IMR-90 (cell line): ENCODE measurements around the gene STPG1. TPM values are rescaled to one million over a fixed set of nuclear protein-coding genes. Genes with fewer than 3 reads are reported as not detected.
A peak's percentile ranks its signal among the peaks of the same experiment; 100 is the strongest.

Source experiments
- ATAC-seq: fragments of 200-7000 bp; cut with Tn5 transposase; 2 replicates; pipeline ENCODE4 v1.9.1; 2020; ENCODE audit warnings: low read depth, mild to moderate bottlenecking, moderate library complexity
- BruUV-seq: library from RNA; stranded (reverse); fragments of 400-500 nt; replicated peaks from 2 replicates; lab custom pipeline; 2021; lab: Mats Ljungman, UMichigan
- CTCF ChIA-PET: fragments of 300-600 bp; formaldehyde crosslinking; extraction: SDS; loops from one replicate; lab custom pipeline; 2021; ENCODE audit warnings: antibody characterized with exemption; lab: Yijun Ruan, JAX
- POLR2A ChIA-PET: fragments of 300-600 bp; sonication (Branson Sonifier 250); formaldehyde crosslinking; loops from one replicate; lab custom pipeline; 2022; ENCODE audit warnings: antibody characterized with exemption; ENCODE audit not compliant: unreplicated experiment; lab: Charles Lee
- DNase-seq: peaks from one replicate; pipeline ENCODE4 v3.0.0; 2013
- H2AFZ ChIP-seq: replicated peaks from 2 replicates; pipeline ENCODE3; 2013; ENCODE audit warnings: low read length, mild to moderate bottlenecking; ENCODE audit not compliant: poor library complexity
- H2AK5ac ChIP-seq: 2 replicates; pipeline ENCODE4 v1.6.1; 2013; ENCODE audit warnings: low read depth, low read length, inconsistent platforms
- H2AK9ac ChIP-seq: replicated peaks from 2 replicates; pipeline ENCODE3; 2013; ENCODE audit warnings: mild to moderate bottlenecking, low read depth, low read length, moderate library complexity; ENCODE audit not compliant: poor library complexity
- H2BK120ac ChIP-seq: 2 replicates; pipeline ENCODE4 v1.6.1; 2013; ENCODE audit warnings: low read depth, low read length, inconsistent platforms
- H2BK15ac ChIP-seq: 3 replicates; pipeline ENCODE4 v1.6.1; 2013; ENCODE audit warnings: low read depth, low read length, inconsistent platforms
- H2BK20ac ChIP-seq: 2 replicates; pipeline ENCODE4 v1.6.1; 2013; ENCODE audit warnings: low read depth, mild to moderate bottlenecking, inconsistent platforms, low read length, moderate library complexity
- H2BK5ac ChIP-seq: 2 replicates; pipeline ENCODE4 v1.6.1; 2013; ENCODE audit warnings: mild to moderate bottlenecking, low read depth, low read length, inconsistent platforms; ENCODE audit not compliant: poor library complexity, severe bottlenecking
- H3K14ac ChIP-seq: replicated peaks from 2 replicates; pipeline ENCODE4 v1.6.1; 2013; ENCODE audit warnings: low read depth, low read length, inconsistent platforms
- H3K18ac ChIP-seq: 2 replicates; pipeline ENCODE4 v1.6.1; 2013; ENCODE audit warnings: low read depth, low read length, control low read depth
- H3K23ac ChIP-seq: 2 replicates; pipeline ENCODE4 v1.6.1; 2013; ENCODE audit warnings: low read depth, low read length, inconsistent platforms
- H3K27ac ChIP-seq: 2 replicates; pipeline ENCODE4 v1.5.1; 2013; ENCODE audit warnings: mild to moderate bottlenecking, control low read depth, low read length; ENCODE audit not compliant: insufficient read depth
- H3K27me3 ChIP-seq: 2 replicates; pipeline ENCODE4 v1.6.1; 2013; ENCODE audit warnings: low read length; ENCODE audit not compliant: control insufficient read depth, insufficient read depth
- H3K36me3 ChIP-seq: 2 replicates; pipeline ENCODE4 v1.6.1; 2013; ENCODE audit warnings: low read length, mixed read lengths; ENCODE audit not compliant: control insufficient read depth, insufficient read depth
- H3K4ac ChIP-seq: 2 replicates; pipeline ENCODE4 v1.6.1; 2013; ENCODE audit warnings: low read depth, low read length, inconsistent platforms
- H3K4me1 ChIP-seq: 2 replicates; pipeline ENCODE4 v1.6.1; 2013; ENCODE audit warnings: low read length, mixed read lengths; ENCODE audit not compliant: control insufficient read depth, insufficient read depth
- H3K4me2 ChIP-seq: 2 replicates; pipeline ENCODE4 v1.6.1; 2013; ENCODE audit warnings: low read depth, mild to moderate bottlenecking, control low read depth, low read length, moderate library complexity
- H3K4me3 ChIP-seq: 2 replicates; pipeline ENCODE4 v1.5.1; 2013; ENCODE audit warnings: low read depth, mild to moderate bottlenecking, control low read depth, low read length, moderate library complexity; ENCODE audit not compliant: insufficient read depth
- H3K56ac ChIP-seq: 2 replicates; pipeline ENCODE4 v1.6.1; 2013; ENCODE audit warnings: low read length, inconsistent platforms; ENCODE audit not compliant: insufficient read depth; ENCODE audit errors: extremely low read depth
- H3K79me1 ChIP-seq, 2 experiments: 2 replicates each; pipeline ENCODE4 v1.6.1; 2013; ENCODE audit warnings: low read length in 2 of 2, inconsistent platforms in 1 of 2, low read depth in 1 of 2
- H3K9ac ChIP-seq: 2 replicates; pipeline ENCODE4 v1.6.1; 2013; ENCODE audit warnings: low read depth, low read length, control low read depth
- H3K9me1 ChIP-seq: 2 replicates; pipeline ENCODE4 v1.6.1; 2013; ENCODE audit warnings: low read length, inconsistent platforms; ENCODE audit not compliant: insufficient read depth
- H3K9me3 ChIP-seq: 2 replicates; pipeline ENCODE4 v1.6.1; 2013; ENCODE audit warnings: low read length; ENCODE audit not compliant: control insufficient read depth, insufficient read depth
- H4K20me1 ChIP-seq: 2 replicates; pipeline ENCODE4 v1.6.1; 2013; ENCODE audit warnings: low read length, inconsistent platforms; ENCODE audit not compliant: insufficient read depth
- H4K5ac ChIP-seq: 2 replicates; pipeline ENCODE4 v1.6.1; 2013; ENCODE audit warnings: mild to moderate bottlenecking, low read depth, low read length, control low read depth
- H4K8ac ChIP-seq, 2 experiments: 2 replicates each; pipeline ENCODE4 v1.6.1; 2013; ENCODE audit warnings: low read depth in 2 of 2, low read length in 2 of 2, control low read depth in 1 of 2, inconsistent platforms in 1 of 2
- H4K91ac ChIP-seq: 2 replicates; pipeline ENCODE4 v1.6.1; 2013; ENCODE audit warnings: low read depth, low read length, inconsistent platforms; ENCODE audit not compliant: insufficient read depth
- BHLHE40 ChIP-seq: fragments of 150-350 bp; IDR thresholded peaks from 2 replicates; pipeline ENCODE4 v1.6.1; 2016; ENCODE audit warnings: mild to moderate bottlenecking, low read depth, low read length
- CEBPB ChIP-seq: IDR thresholded peaks from 2 replicates; pipeline ENCODE4 v1.6.1; 2012; ENCODE audit warnings: low read depth, low read length, improper control_type of control experiment
- CHD1 ChIP-seq: IDR thresholded peaks from 2 replicates; pipeline ENCODE4 v1.6.1; 2012; ENCODE audit warnings: low read depth, low read length, improper control_type of control experiment
- FOS ChIP-seq: fragments of 150-350 bp; IDR thresholded peaks from 2 replicates; pipeline ENCODE4 v1.6.1; 2016; ENCODE audit warnings: low read depth, low read length
- MAFK ChIP-seq: IDR thresholded peaks from 2 replicates; pipeline ENCODE4 v1.6.1; 2012; ENCODE audit warnings: low read depth, low read length, improper control_type of control experiment
- MAZ ChIP-seq: IDR thresholded peaks from 2 replicates; pipeline ENCODE4 v1.6.1; 2012; ENCODE audit warnings: low read depth, mild to moderate bottlenecking, low read length, improper control_type of control experiment, moderate library complexity, borderline replicate concordance
- MXI1 ChIP-seq: IDR thresholded peaks from 2 replicates; pipeline ENCODE4 v1.6.1; 2012; ENCODE audit warnings: low read depth, mild to moderate bottlenecking, low read length, moderate library complexity, borderline replicate concordance
- NFE2L2 ChIP-seq: fragments of 150-350 bp; IDR thresholded peaks from 2 replicates; pipeline ENCODE4 v1.6.1; 2016; ENCODE audit warnings: low read depth, mild to moderate bottlenecking, low read length
- POLR2A ChIP-seq: IDR thresholded peaks from 2 replicates; pipeline ENCODE4 v1.6.1; 2012; ENCODE audit warnings: mild to moderate bottlenecking, low read depth, low read length
- RAD21 ChIP-seq: IDR thresholded peaks from 2 replicates; pipeline ENCODE4 v1.6.1; 2012; ENCODE audit warnings: low read length, improper control_type of control experiment
- RCOR1 ChIP-seq: IDR thresholded peaks from 2 replicates; pipeline ENCODE4 v1.6.1; 2012; ENCODE audit warnings: mild to moderate bottlenecking, low read length, improper control_type of control experiment; ENCODE audit not compliant: insufficient replicate concordance
- RFX5 ChIP-seq: IDR thresholded peaks from 2 replicates; pipeline ENCODE4 v1.8.0; 2012; ENCODE audit warnings: low read depth, mild to moderate bottlenecking, low read length, moderate library complexity
- SMC3 ChIP-seq: fragments of 150-350 bp; IDR thresholded peaks from 2 replicates; pipeline ENCODE4 v1.6.1; 2016; ENCODE audit warnings: low read depth, mild to moderate bottlenecking, antibody characterized with exemption, low read length, moderate library complexity
- WGBS, 2 experiments: methylation state at CpG; one replicate each; pipeline versions ENCODE4 v1.1.5 to v1.1.7; 2013; ENCODE audit warnings: missing lambda C conversion rate in 2 of 2; ENCODE audit not compliant: insufficient read length in 1 of 2; ENCODE audit errors: extremely low coverage in 2 of 2; 5-methylcytosine and 5-hydroxymethylcytosine counted together
- dilution Hi-C: fragments of 300-500 bp; cut with HindIII; formaldehyde crosslinking; loops from one replicate; pipeline ENCODE4 v1.14.3; 2018; ENCODE audit warnings: low sequenced_read_pairs; ENCODE audit not compliant: unreplicated experiment
- in situ Hi-C: fragments of 300-500 bp; cut with MboI; formaldehyde crosslinking; loops from 3 replicates; pipeline ENCODE4 v1.14.3; 2019; ENCODE audit warnings: low sequenced_read_pairs, inconsistent platforms, mixed read lengths
- intact Hi-C: fragments of 100-400 bp; cut with micrococcal nuclease; formaldehyde crosslinking; loops from 2 replicates; pipeline ENCODE4 v1.10.0; 2022
- polyA plus RNA-seq, 3 experiments: library from polyadenylated mRNA; depleted of rRNA; stranded (reverse); fragments of >200 nt; gene quantifications; 2 replicates each; pipeline ENCODE4 v1.2.3, GENCODE V29; 2012; ENCODE audit warnings: low replicate concordance in 1 of 3
- total RNA-seq: library from RNA; depleted of rRNA; stranded (reverse); fragments of >200 nt; gene quantifications from 2 replicates; pipeline ENCODE4 v1.2.3, GENCODE V29; 2012
- TF ChIP-seq, protein P1 (sequence below): fragments of 150-350 bp; IDR thresholded peaks from 2 replicates; pipeline ENCODE4 v1.6.1; 2017; ENCODE audit warnings: mild to moderate bottlenecking, antibody characterized with exemption, low read length, low read depth
- TF ChIP-seq, protein P2 (sequence below): conservative IDR thresholded peaks from 2 replicates; pipeline ENCODE4 v1.5.1; 2012; ENCODE audit warnings: mild to moderate bottlenecking, low read depth, low read length, improper control_type of control experiment
- TF ChIP-seq, protein P3 (sequence below): fragments of 150-350 bp; IDR thresholded peaks from 2 replicates; pipeline ENCODE4 v1.6.1; 2016; ENCODE audit warnings: low read depth, mild to moderate bottlenecking, low read length, moderate library complexity, borderline replicate concordance

Gene STPG1
- total and polyA plus RNA-seq, 2 of the 4 experiments (the other 2 are of a cell fraction) = 3.0 to 6.5 TPM

DNA sequence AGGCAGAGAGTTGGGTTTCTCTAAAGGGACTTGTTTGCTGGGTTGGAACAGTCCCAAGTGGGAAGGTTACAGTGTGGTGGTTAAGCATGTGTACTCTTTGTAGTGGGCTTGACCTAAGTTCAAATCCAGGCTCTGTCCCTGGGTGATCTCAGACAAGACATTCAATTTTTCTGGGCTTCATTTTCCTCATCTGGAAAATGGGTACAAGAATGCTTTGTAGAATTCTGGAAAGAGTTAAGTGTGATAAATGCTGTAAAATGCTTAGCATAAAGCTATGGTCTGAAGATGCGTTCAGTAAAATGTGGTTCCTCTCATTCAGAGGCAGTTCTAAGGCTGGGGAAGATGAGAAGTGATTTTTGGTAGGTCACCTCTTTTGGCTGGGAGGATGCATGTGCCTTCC lies 93.6 kb downstream of the STPG1 start:
- Histone ChIP-seq H2AFZ (no peak overlapping the region), H3K27ac (no peak overlapping the region), H2AK9ac (no peak overlapping the region), H3K18ac (no peak overlapping the region), H3K4me3 (no peak overlapping the region), H3K36me3 (no peaks in the 10 kb centered on the region), H3K4me2 (no peak overlapping the region; the same call in 1 of the 2 replicates), H2BK5ac (no peak overlapping the region), H4K91ac (no peak overlapping the region), H4K5ac (no peak overlapping the region), H3K9ac (no peak overlapping the region), H3K4me1 (peaks cover 10% of the 10 kb centered on the region), H3K14ac (no peak overlapping the region), H3K79me1 (no peaks in the 10 kb centered on the region), H2BK15ac (no peak overlapping the region), H4K8ac (no peak overlapping the region), H3K27me3 (peaks cover 70% of the 10 kb centered on the region), H3K9me1 (no peaks in the 10 kb centered on the region; the same call in 1 of the 2 replicates), H3K56ac (no peak overlapping the region), H3K9me3 (no peaks in the 10 kb centered on the region), H2BK20ac (no peak overlapping the region), H3K23ac (peak overlapping the region; percentile 28; the same call in 1 of the 2 replicates), H4K20me1 (no peaks in the 10 kb centered on the region), H2BK120ac (no peak overlapping the region), H2AK5ac (no peak overlapping the region), H3K4ac (no peak overlapping the region)
- ChIA-PET POLR2A (no interaction called here), CTCF (no interaction called here)
- DNase-seq (no peak), ATAC-seq (no peak)
- dilution Hi-C loops = no loop called here
- TF ChIP-seq FOS (no peak), SMC3 (no peak), MXI1 (no peak), RFX5 (no peak), CEBPB (no peak), POLR2A (no peak), RCOR1 (no peak), MAFK (no peak), CHD1 (no peak), NFE2L2 (no peak), MAZ (no peak), BHLHE40 (no peak), RAD21 (no peak)
- TF ChIP-seq, protein P1, sequence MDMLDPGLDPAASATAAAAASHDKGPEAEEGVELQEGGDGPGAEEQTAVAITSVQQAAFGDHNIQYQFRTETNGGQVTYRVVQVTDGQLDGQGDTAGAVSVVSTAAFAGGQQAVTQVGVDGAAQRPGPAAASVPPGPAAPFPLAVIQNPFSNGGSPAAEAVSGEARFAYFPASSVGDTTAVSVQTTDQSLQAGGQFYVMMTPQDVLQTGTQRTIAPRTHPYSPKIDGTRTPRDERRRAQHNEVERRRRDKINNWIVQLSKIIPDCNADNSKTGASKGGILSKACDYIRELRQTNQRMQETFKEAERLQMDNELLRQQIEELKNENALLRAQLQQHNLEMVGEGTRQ = no peak
- TF ChIP-seq, protein P2, sequence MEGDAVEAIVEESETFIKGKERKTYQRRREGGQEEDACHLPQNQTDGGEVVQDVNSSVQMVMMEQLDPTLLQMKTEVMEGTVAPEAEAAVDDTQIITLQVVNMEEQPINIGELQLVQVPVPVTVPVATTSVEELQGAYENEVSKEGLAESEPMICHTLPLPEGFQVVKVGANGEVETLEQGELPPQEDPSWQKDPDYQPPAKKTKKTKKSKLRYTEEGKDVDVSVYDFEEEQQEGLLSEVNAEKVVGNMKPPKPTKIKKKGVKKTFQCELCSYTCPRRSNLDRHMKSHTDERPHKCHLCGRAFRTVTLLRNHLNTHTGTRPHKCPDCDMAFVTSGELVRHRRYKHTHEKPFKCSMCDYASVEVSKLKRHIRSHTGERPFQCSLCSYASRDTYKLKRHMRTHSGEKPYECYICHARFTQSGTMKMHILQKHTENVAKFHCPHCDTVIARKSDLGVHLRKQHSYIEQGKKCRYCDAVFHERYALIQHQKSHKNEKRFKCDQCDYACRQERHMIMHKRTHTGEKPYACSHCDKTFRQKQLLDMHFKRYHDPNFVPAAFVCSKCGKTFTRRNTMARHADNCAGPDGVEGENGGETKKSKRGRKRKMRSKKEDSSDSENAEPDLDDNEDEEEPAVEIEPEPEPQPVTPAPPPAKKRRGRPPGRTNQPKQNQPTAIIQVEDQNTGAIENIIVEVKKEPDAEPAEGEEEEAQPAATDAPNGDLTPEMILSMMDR = no peak
- TF ChIP-seq, protein P3, sequence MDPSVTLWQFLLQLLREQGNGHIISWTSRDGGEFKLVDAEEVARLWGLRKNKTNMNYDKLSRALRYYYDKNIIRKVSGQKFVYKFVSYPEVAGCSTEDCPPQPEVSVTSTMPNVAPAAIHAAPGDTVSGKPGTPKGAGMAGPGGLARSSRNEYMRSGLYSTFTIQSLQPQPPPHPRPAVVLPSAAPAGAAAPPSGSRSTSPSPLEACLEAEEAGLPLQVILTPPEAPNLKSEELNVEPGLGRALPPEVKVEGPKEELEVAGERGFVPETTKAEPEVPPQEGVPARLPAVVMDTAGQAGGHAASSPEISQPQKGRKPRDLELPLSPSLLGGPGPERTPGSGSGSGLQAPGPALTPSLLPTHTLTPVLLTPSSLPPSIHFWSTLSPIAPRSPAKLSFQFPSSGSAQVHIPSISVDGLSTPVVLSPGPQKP = no peak
- intact Hi-C loops = no loop called here
- WGBS, 2 experiments = 86% methylated on average over 1 of the region's 1 CpG; no CpG with 5 or more reads in 1 of the 2 experiments
- BruUV-seq = no TSS peak
- in situ Hi-C loops = no loop called here
